WERI-Rb-1 (cell line): ENCODE data around the gene MMRN2.

Experiments used
- DNase-seq: peaks from one replicate; pipeline ENCODE4 v3.0.0-alpha.2; 2020
- H3K27ac ChIP-seq: fragments of 250-450 bp; sonication (Bioruptor Pico); 2 replicates; pipeline ENCODE4 v1.5.1; 2020; ENCODE audit warnings: mild to moderate bottlenecking, moderate library complexity
- H3K27me3 ChIP-seq: fragments of 250-450 bp; sonication (Bioruptor Pico); 2 replicates; pipeline ENCODE4 v1.5.1; 2021; ENCODE audit warnings: mild to moderate bottlenecking, low read depth, moderate library complexity; ENCODE audit not compliant: insufficient read depth, severe bottlenecking
- H3K36me3 ChIP-seq: fragments of 250-450 bp; sonication (Bioruptor Pico); 2 replicates; pipeline ENCODE4 v1.5.1; 2020; ENCODE audit warnings: mild to moderate bottlenecking, moderate library complexity
- H3K4me3 ChIP-seq: 2 replicates; pipeline ENCODE4 v1.5.1; 2011; ENCODE audit warnings: low read depth, mild to moderate bottlenecking, control low read depth, low read length
- H3K9me3 ChIP-seq: fragments of 250-450 bp; sonication (Bioruptor Pico); 2 replicates; pipeline ENCODE4 v1.5.1; 2021; ENCODE audit warnings: mild to moderate bottlenecking, moderate library complexity; ENCODE audit not compliant: severe bottlenecking
- CTCF ChIP-seq: IDR thresholded peaks from 2 replicates; pipeline ENCODE4 v1.5.1; 2011; ENCODE audit warnings: low read depth, mild to moderate bottlenecking, control low read depth, inconsistent platforms, low read length

MMRN2 gene

DNA sequence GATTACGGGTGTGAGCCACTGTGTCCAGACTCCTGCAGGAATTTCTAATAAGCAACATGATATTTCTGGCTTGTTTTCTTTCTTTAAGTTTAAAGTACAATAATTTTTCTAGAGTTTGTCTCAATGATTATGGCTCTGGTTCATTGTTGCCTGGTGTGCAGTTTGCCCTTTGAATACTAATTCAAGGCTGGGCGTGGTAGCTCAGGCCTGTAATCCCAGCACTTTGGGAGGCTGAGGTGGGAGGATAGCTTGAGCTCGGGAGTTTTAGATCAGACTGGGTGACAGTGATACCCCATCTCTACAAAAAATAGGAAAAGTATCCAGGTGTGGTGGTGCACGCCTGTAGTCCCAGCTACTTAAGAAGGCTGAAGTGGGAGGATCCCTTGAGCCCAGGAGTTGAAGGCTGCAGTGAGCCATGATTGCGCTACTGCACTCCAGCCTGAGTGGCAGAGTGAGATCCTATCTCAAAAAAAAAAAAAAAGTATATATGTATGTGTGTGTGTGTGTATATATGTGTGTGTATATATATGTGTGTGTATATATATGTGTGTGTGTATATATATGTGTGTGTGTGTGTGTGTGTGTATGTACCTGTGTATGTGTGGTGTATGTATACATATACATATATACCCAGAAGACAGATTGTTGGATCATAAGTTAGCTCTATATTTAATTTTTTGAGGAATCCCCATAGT is 19.1 kb upstream of the MMRN2 start:
- Histone ChIP-seq H3K36me3 (no peaks in the 10 kb centered on the region), H3K4me3 (no peak overlapping the region), H3K9me3 (no peaks in the 10 kb centered on the region), H3K27ac (no peak overlapping the region), H3K27me3 (no peaks in the 10 kb centered on the region)
- no peak for TF ChIP-seq CTCF
- no peak for DNase-seq

DNA sequence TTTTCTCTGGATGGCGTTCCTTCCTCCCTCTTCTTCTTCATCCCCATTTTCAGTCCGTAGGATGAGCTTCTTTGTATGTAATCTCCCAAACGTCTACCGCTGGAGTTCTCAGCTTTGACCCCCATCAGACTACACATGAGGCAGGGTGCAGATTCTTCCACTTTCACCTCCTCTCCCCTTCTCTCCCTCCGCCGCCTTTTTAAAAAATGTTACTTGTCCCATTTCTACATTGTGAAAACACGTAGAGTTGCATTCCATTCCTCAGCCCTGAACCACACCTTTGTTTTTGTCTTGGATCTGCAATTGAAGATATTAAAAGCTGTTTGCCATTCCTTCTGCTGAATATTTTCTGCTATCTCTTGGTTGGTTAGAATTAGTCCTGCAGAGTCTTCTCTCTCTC is 17.1 kb upstream of the MMRN2 start:
- no peaks in the 10 kb centered on the region for H3K36me3 ChIP-seq
- no peak for TF ChIP-seq CTCF
- no peak for DNase-seq
- H3K9me3 ChIP-seq, result no peaks in the 10 kb centered on the region
- no peak overlapping the region for H3K27ac ChIP-seq
- H3K4me3 ChIP-seq, result no peak overlapping the region
- H3K27me3 ChIP-seq, result no peaks in the 10 kb centered on the region

- DNase-seq, result no peak
- Histone ChIP-seq H3K27me3 (no peaks in the 10 kb centered on the region), H3K4me3 (no peak overlapping the region), H3K36me3 (no peaks in the 10 kb centered on the region), H3K9me3 (no peaks in the 10 kb centered on the region), H3K27ac (no peak overlapping the region)
- TF ChIP-seq CTCF, result no peak
Observed at GRCh38 chr10:86972613-86973380, 15.4 kb upstream of the MMRN2 start.

DNA sequence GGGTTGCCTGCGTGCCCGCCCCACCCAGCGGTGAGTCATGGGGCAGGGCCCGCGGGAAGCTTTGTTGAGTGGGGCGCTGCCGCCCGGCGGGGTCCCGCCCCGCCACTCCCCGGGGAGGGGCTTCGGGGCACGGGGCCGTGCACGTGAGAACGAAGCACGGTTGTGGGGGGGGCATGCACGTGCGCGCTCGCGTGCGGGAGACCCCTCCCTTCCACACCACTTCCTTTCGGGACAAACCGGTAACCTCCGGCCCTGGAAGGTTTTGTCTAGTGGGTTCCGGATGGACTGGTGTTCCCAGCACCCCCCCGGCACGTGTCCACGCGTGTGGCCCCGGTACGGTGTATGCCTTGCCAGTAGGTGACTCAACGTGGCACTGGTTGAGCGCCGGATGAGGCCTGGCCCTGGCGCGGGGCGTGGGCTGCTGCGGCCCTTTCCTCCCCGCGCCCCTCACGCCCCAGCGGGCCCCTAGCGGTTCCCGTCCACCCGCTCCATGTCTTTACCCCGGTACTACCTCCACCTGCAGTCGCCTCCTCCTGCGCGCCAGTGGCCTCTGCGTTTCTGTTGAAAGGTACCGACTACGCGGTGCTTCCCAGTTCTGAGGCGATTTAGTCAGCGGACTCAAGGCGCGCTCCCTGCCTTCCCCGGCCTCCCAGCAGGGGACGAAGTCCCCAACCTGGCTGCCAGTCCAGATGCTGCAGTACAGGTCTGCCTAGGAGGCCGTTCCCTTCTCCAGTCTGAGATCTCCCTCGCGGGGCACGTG is 14.0 kb upstream of the MMRN2 start:
- no peaks in the 10 kb centered on the region for H3K36me3 ChIP-seq
- no peaks in the 10 kb centered on the region for H3K9me3 ChIP-seq
- TF ChIP-seq CTCF, result no peak
- DNase-seq, result no peak
- H3K27me3 ChIP-seq, result no peaks in the 10 kb centered on the region
- no peak overlapping the region for H3K27ac ChIP-seq
- H3K4me3 ChIP-seq, result no peak overlapping the region

DNA sequence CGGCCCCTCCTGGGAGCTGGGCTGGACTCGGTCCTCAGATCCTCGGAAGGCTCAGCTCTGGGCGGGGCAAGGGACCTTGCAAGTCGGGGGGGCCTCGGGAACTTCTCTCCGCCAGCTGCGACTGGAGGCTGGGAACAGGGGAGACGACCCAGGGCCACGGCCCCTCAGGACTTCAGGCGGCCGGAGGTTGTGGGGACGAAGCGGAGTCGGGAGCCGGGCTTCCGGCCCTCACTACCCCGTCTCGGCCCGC is 13.5 kb upstream of the MMRN2 start:
- H3K9me3 ChIP-seq, result no peaks in the 10 kb centered on the region
- no peak for TF ChIP-seq CTCF
- H3K27ac ChIP-seq, result no peak overlapping the region
- H3K36me3 ChIP-seq, result no peaks in the 10 kb centered on the region
- no peaks in the 10 kb centered on the region for H3K27me3 ChIP-seq
- H3K4me3 ChIP-seq, result no peak overlapping the region
- no peak for DNase-seq
